Middle frontal gyrus (tissue), 1 donor: ENCODE measurements around the gene TLN1.

Source experiments
- DNase-seq: peaks from one replicate; pipeline ENCODE4 v3.0.0-alpha.2; 2015; ENCODE audit warnings: low spot score; ENCODE audit errors: extremely low spot score

The TLN1 gene

GRCh38 chr9:35686222-35687203, 45.5 kb downstream of the TLN1 start:
- DNase-seq, result no peak

DNA sequence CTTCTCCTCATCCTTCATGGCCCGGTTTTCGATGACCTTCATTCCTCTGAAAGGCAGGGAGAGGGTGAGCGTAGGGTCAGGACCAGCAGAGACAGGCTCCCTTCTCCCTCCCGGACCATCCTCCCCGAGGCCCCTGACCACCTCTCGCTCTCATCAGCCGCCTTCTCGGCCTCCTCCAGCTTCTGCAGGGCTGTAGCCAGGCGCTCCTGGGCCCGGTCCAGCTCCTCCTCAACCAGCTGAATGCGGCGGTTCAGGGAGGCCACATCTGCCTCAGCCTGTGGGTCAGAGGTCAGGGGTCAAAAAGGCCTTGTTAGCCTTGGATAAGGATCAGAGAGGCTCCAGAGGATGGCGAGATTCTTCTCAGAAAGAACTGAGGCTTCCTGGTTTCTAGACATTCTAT, 46.5 kb downstream of the TLN1 start:
- no peak for DNase-seq

DNA sequence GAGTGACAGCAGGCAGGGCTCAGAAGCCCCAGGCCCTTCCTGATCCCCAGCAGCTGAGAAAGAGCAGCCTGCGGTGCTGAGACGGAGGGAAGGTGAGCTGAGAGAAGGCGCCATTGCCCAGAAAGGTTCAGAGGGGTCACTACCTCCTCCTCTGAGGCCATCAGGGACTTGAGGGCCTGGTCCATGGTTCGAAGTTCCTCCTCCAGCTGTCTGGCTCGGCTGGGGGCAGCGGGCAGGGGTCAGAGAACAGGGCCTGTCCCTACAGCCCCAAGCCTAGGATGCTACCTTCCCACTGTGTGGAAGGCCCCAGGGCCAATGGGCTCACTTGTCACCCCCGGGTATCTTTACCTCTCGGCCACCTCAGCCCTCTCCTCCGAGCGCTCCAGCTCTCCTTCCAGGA, 47.1 kb downstream of the TLN1 start:
- DNase-seq, result no peak

DNA sequence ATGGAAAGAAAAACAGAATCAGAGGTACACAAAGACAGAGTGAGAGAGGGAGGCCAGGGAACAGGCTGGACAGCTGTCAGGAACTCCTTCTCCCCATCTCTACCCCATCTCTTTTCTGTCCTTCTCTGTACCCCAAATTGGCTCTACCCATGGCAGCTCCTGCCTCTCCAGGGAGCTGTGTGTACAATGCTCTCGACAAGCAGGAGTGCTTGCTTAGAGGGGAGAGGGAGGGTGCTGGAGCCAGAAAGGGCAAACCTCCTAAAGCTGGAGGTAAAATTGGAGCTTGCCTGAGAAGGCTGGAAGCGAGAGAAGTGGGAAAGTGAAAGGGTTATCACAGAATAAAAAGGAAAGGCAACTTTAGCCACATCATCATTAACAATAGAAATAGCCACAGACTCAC, 48.7 kb downstream of the TLN1 start:
- no peak for DNase-seq

DNA sequence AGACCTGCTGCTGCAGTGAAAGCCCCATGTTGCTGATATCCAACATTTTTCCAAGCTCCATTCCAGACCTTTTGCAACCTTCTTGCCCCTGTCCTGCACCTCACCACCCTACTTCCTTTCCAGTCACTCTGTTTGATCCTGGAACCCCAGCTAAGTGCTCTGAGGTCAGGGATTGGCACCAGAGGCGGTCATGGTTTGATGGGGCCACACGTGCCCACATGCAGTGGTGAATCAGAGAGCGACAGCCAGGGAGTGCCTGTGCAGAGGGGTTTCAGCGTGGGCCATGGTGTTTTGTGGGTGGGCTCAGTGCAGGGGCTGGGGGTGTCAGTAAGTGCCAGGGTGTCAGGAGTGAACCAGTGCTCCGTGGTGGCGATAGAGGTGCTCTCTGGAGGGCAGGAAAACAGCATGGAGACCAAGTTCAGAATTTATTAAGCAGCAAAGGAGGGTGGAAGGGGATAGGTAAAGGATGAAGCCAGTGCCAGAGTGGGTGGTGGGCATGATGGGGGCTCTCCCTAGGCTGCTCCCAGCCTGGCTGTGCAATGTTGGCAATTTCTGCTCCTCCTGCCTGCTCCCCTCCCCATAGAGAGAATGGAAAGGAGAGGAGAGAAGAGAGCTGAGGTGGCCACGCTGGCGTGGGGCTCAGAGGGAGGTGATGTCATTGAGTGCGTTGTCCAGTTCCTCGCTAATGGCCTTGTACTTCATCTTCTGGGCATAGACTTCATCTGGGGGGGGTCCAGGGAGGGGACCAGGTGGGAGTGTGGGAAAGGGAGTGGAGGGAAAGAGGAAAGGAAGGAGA, 49.3 kb downstream of the TLN1 start:
- no peak for DNase-seq

DNA sequence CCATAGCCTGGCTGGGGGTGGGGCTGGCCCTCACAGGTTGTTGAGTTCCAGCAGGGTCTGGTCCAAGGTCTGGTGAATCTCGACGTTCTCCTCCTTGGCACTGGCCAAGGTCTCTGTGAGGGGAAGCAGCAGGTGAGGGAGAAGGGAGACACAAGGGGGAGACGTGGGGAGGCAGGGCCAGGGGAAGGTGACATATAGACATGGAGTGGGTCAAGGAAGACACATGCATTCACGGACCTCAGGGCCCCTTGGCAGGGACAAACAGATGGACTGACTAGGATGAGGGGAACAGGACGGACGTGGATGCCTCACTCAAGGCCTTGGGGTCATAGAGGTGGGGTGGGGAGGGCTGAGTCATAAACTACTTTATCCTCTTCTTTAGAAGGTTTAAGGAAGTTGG, 49.9 kb downstream of the TLN1 start:
- DNase-seq, result no peak

DNA sequence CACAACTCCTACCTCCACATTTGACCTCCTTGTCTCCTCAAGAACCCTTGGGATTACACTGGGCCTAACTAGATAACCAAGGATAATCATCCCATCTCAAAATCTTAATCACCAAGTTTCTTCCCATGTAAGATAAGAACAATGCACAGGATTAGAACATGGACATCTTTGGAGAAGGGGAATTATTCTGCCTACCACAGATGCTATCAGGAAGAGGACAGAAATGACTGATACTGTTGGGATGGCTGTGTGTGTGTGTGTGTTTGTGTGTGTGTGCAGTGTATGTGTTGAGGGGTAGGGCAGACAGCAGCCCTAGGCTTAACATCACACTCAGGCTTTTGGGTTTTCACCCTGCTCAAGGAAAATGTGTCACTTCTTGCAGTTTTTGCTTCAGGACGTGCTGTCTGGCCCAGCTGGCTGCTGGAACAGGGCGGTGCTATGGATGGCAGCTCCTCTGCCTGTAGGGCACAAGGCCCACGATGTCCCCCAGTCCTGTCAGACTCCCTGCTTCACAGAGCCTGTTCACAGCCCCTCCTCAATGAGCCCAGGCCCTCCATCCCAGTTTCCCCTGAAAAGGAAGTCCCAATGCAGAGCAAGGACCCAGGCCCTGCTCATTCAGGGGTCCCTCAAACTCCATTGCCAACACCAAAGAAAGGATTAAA, 50.5 kb downstream of the TLN1 start:
- no peak for DNase-seq

DNA sequence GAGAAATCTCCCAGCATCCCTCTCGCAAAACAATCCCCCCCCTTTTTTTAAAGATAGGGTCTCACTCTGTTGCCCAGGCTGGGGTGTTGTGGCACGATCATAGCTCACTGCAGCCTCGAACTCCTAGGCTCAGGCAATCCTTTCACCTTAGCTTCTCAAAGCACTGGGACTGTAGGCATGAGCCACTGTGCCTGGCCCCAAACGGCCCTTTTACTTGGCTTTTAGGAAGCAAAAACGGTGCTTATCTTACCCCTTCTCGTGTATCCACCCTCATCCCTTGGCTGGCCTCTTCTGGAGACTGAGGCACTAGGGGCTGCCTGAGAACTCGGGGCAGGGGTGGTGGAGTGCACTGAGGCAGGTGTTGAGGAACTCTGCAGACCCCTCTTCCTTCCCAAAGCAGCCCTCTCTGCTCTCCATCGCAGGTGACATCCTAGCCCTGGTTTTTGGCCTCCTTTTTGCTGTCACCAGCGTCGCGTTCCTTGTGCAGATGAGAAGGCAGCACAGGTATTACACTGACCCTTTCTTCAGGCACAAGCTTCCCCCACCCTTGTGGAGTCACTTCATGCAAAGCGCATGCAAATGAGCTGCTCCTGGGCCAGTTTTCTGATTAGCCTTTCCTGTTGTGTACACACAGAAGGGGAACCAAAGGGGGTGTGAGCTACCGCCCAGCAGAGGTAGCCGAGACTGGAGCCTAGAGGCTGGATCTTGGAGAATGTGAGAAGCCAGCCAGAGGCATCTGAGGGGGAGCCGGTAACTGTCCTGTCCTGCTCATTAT, 51.5 kb downstream of the TLN1 start:
- no peak for DNase-seq

GRCh38 chr9:35679766-35680330, 52.1 kb downstream of the TLN1 start:
- no peak for DNase-seq

DNA sequence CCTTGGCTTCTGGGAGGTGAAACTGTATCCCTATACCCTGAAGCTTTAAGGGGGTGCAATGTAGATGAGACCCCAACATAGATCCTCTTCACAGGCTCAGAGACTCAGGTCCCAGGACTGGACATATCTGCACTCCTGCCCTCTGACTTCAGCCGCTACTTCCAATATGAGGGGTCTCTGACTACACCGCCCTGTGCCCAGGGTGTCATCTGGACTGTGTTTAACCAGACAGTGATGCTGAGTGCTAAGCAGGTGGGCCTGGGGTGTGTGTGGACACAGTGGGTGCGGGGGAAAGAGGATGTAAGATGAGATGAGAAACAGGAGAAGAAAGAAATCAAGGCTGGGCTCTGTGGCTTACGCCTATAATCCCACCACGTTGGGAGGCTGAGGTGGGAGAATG, 52.9 kb downstream of the TLN1 start:
- no peak for DNase-seq

- DNase-seq, result no peak
These were observed 56.1 kb downstream of the TLN1 start for GRCh38 chr9:35675732-35676392.

- no peak for DNase-seq
These were observed 56.8 kb downstream of the TLN1 start for GRCh38 chr9:35675204-35675603.

DNA sequence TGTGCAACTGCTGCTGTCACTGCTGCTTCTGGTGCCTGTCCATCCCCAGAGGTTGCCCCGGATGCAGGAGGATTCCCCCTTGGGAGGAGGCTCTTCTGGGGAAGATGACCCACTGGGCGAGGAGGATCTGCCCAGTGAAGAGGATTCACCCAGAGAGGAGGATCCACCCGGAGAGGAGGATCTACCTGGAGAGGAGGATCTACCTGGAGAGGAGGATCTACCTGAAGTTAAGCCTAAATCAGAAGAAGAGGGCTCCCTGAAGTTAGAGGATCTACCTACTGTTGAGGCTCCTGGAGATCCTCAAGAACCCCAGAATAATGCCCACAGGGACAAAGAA, 58.0 kb downstream of the TLN1 start:
- DNase-seq, result no peak

DNA sequence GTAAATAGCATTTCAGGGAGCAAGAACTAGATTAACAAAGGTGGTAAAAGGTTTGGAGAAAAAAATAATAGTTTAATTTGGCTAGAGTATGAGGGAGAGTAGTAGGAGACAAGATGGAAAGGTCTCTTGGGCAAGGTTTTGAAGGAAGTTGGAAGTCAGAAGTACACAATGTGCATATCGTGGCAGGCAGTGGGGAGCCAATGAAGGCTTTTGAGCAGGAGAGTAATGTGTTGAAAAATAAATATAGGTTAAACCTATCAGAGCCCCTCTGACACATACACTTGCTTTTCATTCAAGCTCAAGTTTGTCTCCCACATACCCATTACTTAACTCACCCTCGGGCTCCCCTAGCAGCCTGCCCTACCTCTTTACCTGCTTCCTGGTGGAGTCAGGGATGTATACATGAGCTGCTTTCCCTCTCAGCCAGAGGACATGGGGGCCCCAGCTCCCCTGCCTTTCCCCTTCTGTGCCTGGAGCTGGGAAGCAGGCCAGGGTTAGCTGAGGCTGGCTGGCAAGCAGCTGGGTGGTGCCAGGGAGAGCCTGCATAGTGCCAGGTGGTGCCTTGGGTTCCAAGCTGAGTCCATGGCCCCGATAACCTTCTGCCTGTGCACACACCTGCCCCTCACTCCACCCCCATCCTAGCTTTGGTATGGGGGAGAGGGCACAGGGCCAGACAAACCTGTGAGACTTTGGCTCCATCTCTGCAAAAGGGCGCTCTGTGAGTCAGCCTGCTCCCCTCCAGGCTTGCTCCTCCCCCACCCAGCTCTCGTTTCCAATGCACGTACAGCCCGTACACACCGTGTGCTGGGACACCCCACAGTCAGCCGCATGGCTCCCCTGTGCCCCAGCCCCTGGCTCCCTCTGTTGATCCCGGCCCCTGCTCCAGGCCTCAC, 58.6 kb downstream of the TLN1 start, which contains the start of gene CA9:
Gene CA9 (plus strand): TSS at position 797 of the 893 bp plus-strand sequence. CDS start 32 bp downstream, at position 829.
- DNase-seq, result no peak

GRCh38 chr9:35669331-35670145, 62.5 kb downstream of the TLN1 start:
- DNase-seq, result no peak

GRCh38 chr9:35667939-35668338, 64.1 kb downstream of the TLN1 start:
- DNase-seq, result no peak

DNA sequence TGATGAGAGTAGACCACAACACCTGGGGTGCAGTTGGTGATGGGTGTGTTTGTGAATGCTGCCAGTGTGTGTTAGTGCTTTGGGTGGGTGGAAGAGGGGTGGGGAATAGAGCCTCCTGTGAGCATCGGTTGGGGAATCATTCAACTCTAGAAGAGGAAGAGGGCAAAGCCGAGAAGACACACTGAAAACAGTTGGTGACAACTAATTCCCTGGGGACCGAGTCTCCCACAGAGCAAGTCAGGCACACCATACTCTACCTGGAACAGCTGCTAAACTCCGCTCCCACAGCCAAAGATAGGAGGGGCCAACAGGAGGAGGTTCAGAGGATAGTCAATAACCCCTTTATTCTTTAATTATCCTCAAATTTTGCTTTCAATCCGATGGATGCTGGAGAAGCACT, 65.4 kb downstream of the TLN1 start:
- no peak for DNase-seq

GRCh38 chr9:35666045-35666444, 66.0 kb downstream of the TLN1 start:
- DNase-seq, result no peak
